ENCODE measurements around the gene POMP.

The POMP gene

GRCh38 chr13:28704919-28705318, 46.0 kb downstream of the POMP start:
- H3K9me3 ChIP-seq (replicated peaks; ENCODE audit: low read length) = no peaks in the 10 kb centered on the region
- no peaks in the 10 kb centered on the region for H3K27me3 ChIP-seq (ENCODE audit: control insufficient read depth, insufficient read depth, low read length)
- peaks cover 12% of the 10 kb centered on the region for H3K4me1 ChIP-seq (ENCODE audit: control insufficient read depth, insufficient read depth, low read length)
- no peak overlapping the region for H3K4me2 ChIP-seq (ENCODE audit: low read length)
- peaks cover 14% of the 10 kb centered on the region for H3K36me3 ChIP-seq (ENCODE audit: insufficient read depth, low read length)
- no peak overlapping the region for H3K4me3 ChIP-seq (ENCODE audit: low read length)
- no peak overlapping the region for H3K9ac ChIP-seq (ENCODE audit: low read depth, low read length)

DNA sequence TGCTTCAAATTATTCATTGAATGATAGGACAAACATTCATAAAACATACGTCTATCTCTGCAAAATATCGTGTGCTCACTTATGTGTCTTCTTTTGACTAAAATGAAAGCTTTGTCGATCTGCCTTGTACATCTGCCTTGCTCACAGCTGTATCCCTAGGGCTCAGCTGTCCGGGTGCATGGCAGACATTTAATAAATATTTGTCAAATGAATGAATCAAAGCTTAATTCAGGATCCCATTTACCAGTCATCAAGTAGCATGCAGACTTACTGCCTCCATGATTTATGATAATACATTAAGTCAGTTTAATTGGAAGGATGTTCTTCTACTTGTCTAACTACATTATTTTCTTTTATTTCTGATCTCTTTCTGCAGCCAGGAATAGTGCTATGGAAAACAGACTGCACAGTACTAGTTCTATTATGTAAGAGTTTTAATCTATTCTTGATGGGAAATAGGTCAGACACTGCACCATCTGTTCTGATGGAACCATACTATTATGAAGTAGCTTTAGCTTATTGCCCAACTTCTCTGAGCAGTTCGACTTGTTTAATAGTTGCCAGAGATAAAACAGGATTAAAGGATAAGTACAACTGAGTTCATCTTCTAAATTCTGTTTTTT, 46.6 kb downstream of the POMP start:
- peaks cover 12% of the 10 kb centered on the region for H3K4me1 ChIP-seq (ENCODE audit: control insufficient read depth, insufficient read depth, low read length)
- H3K9me3 ChIP-seq (replicated peaks; ENCODE audit: low read length) = no peaks in the 10 kb centered on the region
- peaks cover 8% of the 10 kb centered on the region for H3K36me3 ChIP-seq (ENCODE audit: insufficient read depth, low read length)
- H3K27me3 ChIP-seq (ENCODE audit: control insufficient read depth, insufficient read depth, low read length) = no peaks in the 10 kb centered on the region
- H3K9ac ChIP-seq (ENCODE audit: low read depth, low read length) = no peak overlapping the region
- H3K4me2 ChIP-seq (ENCODE audit: low read length) = no peak overlapping the region
- H3K4me3 ChIP-seq (ENCODE audit: low read length) = no peak overlapping the region

- Histone ChIP-seq H3K4me2 (ENCODE audit: low read length) (peak overlapping the region; percentile 66), H3K9ac (ENCODE audit: low read depth, low read length) (no peak overlapping the region), H3K4me1 (ENCODE audit: control insufficient read depth, insufficient read depth, low read length) (peaks cover 12% of the 10 kb centered on the region), H3K36me3 (ENCODE audit: insufficient read depth, low read length) (peaks cover 6% of the 10 kb centered on the region), H3K9me3 (replicated peaks; ENCODE audit: low read length) (no peaks in the 10 kb centered on the region), H3K27me3 (ENCODE audit: control insufficient read depth, insufficient read depth, low read length) (no peaks in the 10 kb centered on the region), H3K4me3 (ENCODE audit: low read length) (peak overlapping the region; percentile 36)
These were observed 48.9 kb downstream of the POMP start for GRCh38 chr13:28707629-28708427.

DNA sequence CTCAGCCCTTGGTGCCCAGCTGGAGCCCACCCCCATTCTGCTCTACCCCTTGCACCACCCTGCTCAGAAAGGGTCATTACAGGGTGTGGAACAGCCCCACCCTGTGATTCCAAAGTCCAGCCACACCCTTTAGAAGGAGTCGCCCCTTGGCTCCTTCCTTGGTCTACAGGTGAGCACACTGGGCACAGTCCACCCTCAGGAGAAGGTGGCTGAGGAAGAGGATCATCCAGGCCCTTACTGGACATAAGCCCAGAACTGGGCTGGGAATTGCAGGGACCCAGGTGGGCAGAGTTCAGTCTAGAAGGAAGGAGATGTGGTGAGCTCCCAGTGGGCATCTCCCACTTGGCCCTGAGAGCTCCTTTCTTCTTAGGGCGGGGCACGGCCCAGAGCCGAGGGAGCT, 51.2 kb downstream of the POMP start:
- no peaks in the 10 kb centered on the region for H3K27me3 ChIP-seq (ENCODE audit: control insufficient read depth, insufficient read depth, low read length)
- H3K4me3 ChIP-seq (ENCODE audit: low read length) = no peak overlapping the region
- no peaks in the 10 kb centered on the region for H3K9me3 ChIP-seq (replicated peaks; ENCODE audit: low read length)
- H3K9ac ChIP-seq (ENCODE audit: low read depth, low read length) = no peak overlapping the region
- peaks cover 12% of the 10 kb centered on the region for H3K4me1 ChIP-seq (ENCODE audit: control insufficient read depth, insufficient read depth, low read length)
- H3K4me2 ChIP-seq (ENCODE audit: low read length) = no peak overlapping the region
- H3K36me3 ChIP-seq (ENCODE audit: insufficient read depth, low read length) = peaks cover 6% of the 10 kb centered on the region

DNA sequence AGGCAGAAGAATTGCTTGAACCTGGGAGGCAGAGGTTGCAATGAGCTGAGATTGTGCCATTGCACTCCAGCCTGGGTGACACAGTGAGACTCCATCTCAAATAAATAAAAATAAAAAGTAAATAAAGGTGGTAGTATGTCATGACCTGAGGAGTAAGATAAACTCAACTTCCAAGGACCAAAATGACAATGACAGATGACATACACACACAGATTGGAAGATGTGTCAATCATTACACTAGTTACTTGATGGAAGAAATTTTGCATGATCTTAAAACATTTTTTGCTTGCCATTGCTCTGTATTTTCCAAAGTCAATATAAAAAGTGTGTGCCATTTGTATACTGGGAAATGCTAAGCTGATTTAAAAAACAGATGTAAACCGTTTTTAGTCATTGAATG, 55.7 kb downstream of the POMP start:
- peaks cover 30% of the 10 kb centered on the region for H3K4me1 ChIP-seq (ENCODE audit: control insufficient read depth, insufficient read depth, low read length)
- no peak overlapping the region for H3K9ac ChIP-seq (ENCODE audit: low read depth, low read length)

GRCh38 chr13:28716511-28716910, 57.6 kb downstream of the POMP start:
- H3K36me3 ChIP-seq (ENCODE audit: insufficient read depth, low read length) = peaks cover 4% of the 10 kb centered on the region
- no peaks in the 10 kb centered on the region for H3K9me3 ChIP-seq (replicated peaks; ENCODE audit: low read length)
- peak overlapping the region; percentile 96 for H3K9ac ChIP-seq (ENCODE audit: low read depth, low read length)
- no peaks in the 10 kb centered on the region for H3K27me3 ChIP-seq (ENCODE audit: control insufficient read depth, insufficient read depth, low read length)
- H3K4me1 ChIP-seq (ENCODE audit: control insufficient read depth, insufficient read depth, low read length) = peaks cover 40% of the 10 kb centered on the region
- peak overlapping the region; percentile 97 for H3K4me2 ChIP-seq (ENCODE audit: low read length)
- H3K4me3 ChIP-seq (ENCODE audit: low read length) = peak overlapping the region; percentile 29

More for the DNA sequence above, 55.7 kb downstream of the POMP start:
- no peaks in the 10 kb centered on the region for H3K9me3 ChIP-seq (replicated peaks; ENCODE audit: low read length)
- no peaks in the 10 kb centered on the region for H3K27me3 ChIP-seq (ENCODE audit: control insufficient read depth, insufficient read depth, low read length)
- peaks cover 6% of the 10 kb centered on the region for H3K36me3 ChIP-seq (ENCODE audit: insufficient read depth, low read length)
- H3K4me3 ChIP-seq (ENCODE audit: low read length) = no peak overlapping the region
- no peak overlapping the region for H3K4me2 ChIP-seq (ENCODE audit: low read length)

DNA sequence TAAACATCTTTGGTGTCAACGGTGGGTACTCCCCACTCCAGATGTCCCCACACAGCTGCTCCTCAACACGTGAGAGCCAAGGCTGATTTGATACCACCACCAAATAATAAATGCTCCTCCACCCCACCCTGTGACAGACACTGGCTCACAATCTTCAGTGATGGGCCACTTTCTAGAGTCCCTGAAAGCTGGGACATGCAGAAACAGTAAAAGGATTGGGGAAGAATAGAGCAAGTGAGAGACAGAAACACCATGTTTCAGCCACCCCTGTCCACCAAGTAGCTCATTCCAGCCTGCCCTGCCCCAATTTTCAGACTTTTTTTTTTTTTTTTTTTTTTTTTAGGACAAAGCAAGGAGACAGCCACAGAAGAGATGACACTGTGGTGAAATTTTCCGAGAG, 58.2 kb downstream of the POMP start:
- H3K4me1 ChIP-seq (ENCODE audit: control insufficient read depth, insufficient read depth, low read length) = peaks cover 40% of the 10 kb centered on the region
- H3K27me3 ChIP-seq (ENCODE audit: control insufficient read depth, insufficient read depth, low read length) = no peaks in the 10 kb centered on the region
- no peaks in the 10 kb centered on the region for H3K36me3 ChIP-seq (ENCODE audit: insufficient read depth, low read length)
- H3K9me3 ChIP-seq (replicated peaks; ENCODE audit: low read length) = no peaks in the 10 kb centered on the region
- H3K9ac ChIP-seq (ENCODE audit: low read depth, low read length) = peak overlapping the region; percentile 96
- H3K4me2 ChIP-seq (ENCODE audit: low read length) = peak overlapping the region; percentile 97
- H3K4me3 ChIP-seq (ENCODE audit: low read length) = peak overlapping the region; percentile 84

DNA sequence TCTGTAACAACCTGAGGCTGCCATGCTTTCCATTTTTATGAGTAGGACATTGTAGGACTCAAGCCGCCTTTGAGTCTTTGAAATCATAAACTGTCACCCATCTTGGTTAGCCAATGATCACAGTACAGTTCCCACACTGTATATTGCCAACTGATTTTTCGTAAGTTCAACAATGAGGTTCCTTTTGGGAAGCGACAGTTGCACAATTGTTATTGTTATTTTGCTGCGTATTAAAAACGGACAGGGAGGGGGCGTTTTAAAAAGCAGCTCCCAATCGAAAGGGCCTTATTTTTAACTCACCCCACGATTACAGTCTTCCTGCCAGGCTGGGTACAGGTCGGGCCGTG, 59.2 kb downstream of the POMP start:
- no peaks in the 10 kb centered on the region for H3K36me3 ChIP-seq (ENCODE audit: insufficient read depth, low read length)
- peak overlapping the region; percentile 84 for H3K4me3 ChIP-seq (ENCODE audit: low read length)
- no peaks in the 10 kb centered on the region for H3K9me3 ChIP-seq (replicated peaks; ENCODE audit: low read length)

DNA sequence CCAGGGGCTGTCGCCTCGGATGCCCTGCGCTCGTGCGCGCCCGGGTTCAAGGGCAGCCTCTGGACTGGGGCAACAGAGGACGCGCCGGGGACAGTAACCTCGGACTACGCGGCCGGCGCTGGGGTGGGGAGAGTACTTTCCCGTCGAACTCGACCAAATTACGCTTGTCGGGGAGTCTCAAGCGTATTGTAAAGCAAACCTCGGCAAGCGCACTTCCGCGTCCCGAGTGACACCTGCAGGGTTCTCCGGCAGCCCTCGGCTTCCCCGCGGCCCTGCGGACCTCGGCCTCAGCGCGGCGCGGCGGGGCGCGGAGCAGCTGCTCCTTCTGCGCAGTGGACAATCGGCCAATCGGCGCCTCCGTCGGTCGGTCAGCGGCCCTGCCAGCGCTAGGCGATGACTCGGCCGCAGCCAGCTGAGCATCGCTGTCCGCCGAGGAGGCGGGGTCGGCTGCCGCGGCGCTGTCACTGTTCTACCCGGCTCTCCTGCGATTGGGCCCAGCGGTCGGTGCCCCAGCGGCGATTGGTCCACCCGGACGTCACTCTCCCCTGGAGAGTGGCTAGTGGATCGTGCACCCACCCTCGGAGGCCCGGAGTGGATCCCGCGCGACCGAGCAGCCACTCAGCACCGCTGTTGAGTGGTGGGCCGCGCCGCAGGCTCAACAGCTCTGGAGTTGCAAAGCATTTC, 59.8 kb downstream of the POMP start, which contains the start of gene SLC46A3:
SLC46A3 (minus strand) TSS at position 428 of the 684 bp plus-strand sequence. CDS start 972 bp downstream, outside the sequence.
- peaks cover 40% of the 10 kb centered on the region for H3K4me1 ChIP-seq (ENCODE audit: control insufficient read depth, insufficient read depth, low read length)
- H3K27me3 ChIP-seq (ENCODE audit: control insufficient read depth, insufficient read depth, low read length) = no peaks in the 10 kb centered on the region
- H3K4me2 ChIP-seq (ENCODE audit: low read length) = peak within 1 kb of the TSS; percentile 97
- H3K9me3 ChIP-seq (replicated peaks; ENCODE audit: low read length) = no peaks in the 10 kb centered on the region
- peak within 1 kb of the TSS; percentile 84 for H3K4me3 ChIP-seq (ENCODE audit: low read length)
- H3K9ac ChIP-seq (ENCODE audit: low read depth, low read length) = peak within 1 kb of the TSS; percentile 96
- H3K36me3 ChIP-seq (ENCODE audit: insufficient read depth, low read length) = no peaks in the 10 kb centered on the region

More for the DNA sequence above, 59.2 kb downstream of the POMP start:
- Histone ChIP-seq H3K4me1 (ENCODE audit: control insufficient read depth, insufficient read depth, low read length) (peaks cover 40% of the 10 kb centered on the region), H3K4me2 (ENCODE audit: low read length) (peak overlapping the region; percentile 97), H3K27me3 (ENCODE audit: control insufficient read depth, insufficient read depth, low read length) (no peaks in the 10 kb centered on the region), H3K9ac (ENCODE audit: low read depth, low read length) (peak overlapping the region; percentile 96)

GRCh38 chr13:28719227-28720055, 60.5 kb downstream of the POMP start:
- Histone ChIP-seq H3K4me1 (ENCODE audit: control insufficient read depth, insufficient read depth, low read length) (peaks cover 40% of the 10 kb centered on the region), H3K9ac (ENCODE audit: low read depth, low read length) (peak overlapping the region; percentile 75)

GRCh38 chr13:28723806-28724205, 64.9 kb downstream of the POMP start:
- no peaks in the 10 kb centered on the region for H3K27me3 ChIP-seq (ENCODE audit: control insufficient read depth, insufficient read depth, low read length)
- no peak overlapping the region for H3K4me3 ChIP-seq (ENCODE audit: low read length)
- no peaks in the 10 kb centered on the region for H3K36me3 ChIP-seq (ENCODE audit: insufficient read depth, low read length)
- no peak overlapping the region for H3K4me2 ChIP-seq (ENCODE audit: low read length)
- no peaks in the 10 kb centered on the region for H3K9me3 ChIP-seq (replicated peaks; ENCODE audit: low read length)
- peaks cover 23% of the 10 kb centered on the region for H3K4me1 ChIP-seq (ENCODE audit: control insufficient read depth, insufficient read depth, low read length)
- no peak overlapping the region for H3K9ac ChIP-seq (ENCODE audit: low read depth, low read length)

More at GRCh38 chr13:28719227-28720055, 60.5 kb downstream of the POMP start:
- no peaks in the 10 kb centered on the region for H3K36me3 ChIP-seq (ENCODE audit: insufficient read depth, low read length)
- peak overlapping the region; percentile 97 for H3K4me2 ChIP-seq (ENCODE audit: low read length)
- no peaks in the 10 kb centered on the region for H3K27me3 ChIP-seq (ENCODE audit: control insufficient read depth, insufficient read depth, low read length)
- peak overlapping the region; percentile 84 for H3K4me3 ChIP-seq (ENCODE audit: low read length)
- no peaks in the 10 kb centered on the region for H3K9me3 ChIP-seq (replicated peaks; ENCODE audit: low read length)

All from skeletal muscle satellite cell (primary cell).